GM23338 (cell line): Measurements from ENCODE around the gene SON. TPM values are rescaled to one million over a fixed set of nuclear protein-coding genes. Genes with fewer than 3 reads are reported as not detected.

Experiments used
- ATAC-seq: fragments of 200-7000 bp; cut with Tn5 transposase; 3 replicates; pipeline ENCODE4 v1.9.1; 2020
- DNase-seq: peaks from one replicate; pipeline ENCODE4 v3.0.0-alpha.2; 2015; ENCODE audit warnings: low spot score
- H2AFZ ChIP-seq: fragments of 200-600 bp; sonication (generic); 2 replicates; pipeline ENCODE4 v1.8.0; 2016; ENCODE audit warnings: antibody characterized with exemption, mild to moderate bottlenecking, moderate library complexity
- H3F3A ChIP-seq: fragments of 200-600 bp; sonication (generic); replicated peaks from 2 replicates; pipeline ENCODE4 v1.8.0; 2017; ENCODE audit warnings: antibody characterized with exemption, mixed run types, low read depth
- H3K27ac ChIP-seq: fragments of 200-600 bp; sonication (generic); 2 replicates; pipeline ENCODE4 v1.6.1; 2016; ENCODE audit warnings: low read depth
- H3K27me3 ChIP-seq: fragments of 200-600 bp; sonication (generic); 2 replicates; pipeline ENCODE4 v1.8.0; 2016; ENCODE audit warnings: mild to moderate bottlenecking, mixed run types, moderate library complexity; ENCODE audit not compliant: insufficient read depth
- H3K36me3 ChIP-seq: fragments of 200-600 bp; sonication (generic); 2 replicates; pipeline ENCODE4 v1.8.0; 2016; ENCODE audit warnings: mild to moderate bottlenecking; ENCODE audit not compliant: insufficient read depth
- H3K4me1 ChIP-seq: fragments of 200-600 bp; sonication (generic); 2 replicates; pipeline ENCODE4 v1.8.0; 2016; ENCODE audit warnings: mild to moderate bottlenecking, moderate library complexity; ENCODE audit not compliant: insufficient read depth
- H3K4me2 ChIP-seq: fragments of 200-600 bp; sonication (generic); 2 replicates; pipeline ENCODE4 v1.7.1; 2017; ENCODE audit warnings: mixed run types
- H3K4me3 ChIP-seq: fragments of 200-600 bp; sonication (generic); 2 replicates; pipeline ENCODE4 v1.6.1; 2016; ENCODE audit warnings: mixed run types
- H3K79me2 ChIP-seq: fragments of 200-600 bp; sonication (generic); replicated peaks from 2 replicates; pipeline ENCODE4 v1.8.0; 2017; ENCODE audit warnings: mild to moderate bottlenecking; ENCODE audit not compliant: insufficient read depth
- H3K9me2 ChIP-seq: fragments of 200-600 bp; sonication (generic); 2 replicates; pipeline ENCODE4 v1.8.0; 2017; ENCODE audit not compliant: insufficient read depth
- H4K20me1 ChIP-seq: fragments of 200-600 bp; sonication (generic); replicated peaks from 2 replicates; pipeline ENCODE4 v1.8.0; 2017; ENCODE audit warnings: mild to moderate bottlenecking; ENCODE audit not compliant: insufficient read depth
- H3K27ac Mint-ChIP-seq: 2 replicates; pipeline ENCODE4 v1.8.0; 2020; ENCODE audit warnings: inconsistent platforms, mild to moderate bottlenecking, moderate library complexity, mixed read lengths
- H3K27me3 Mint-ChIP-seq: 3 replicates; pipeline ENCODE4 v1.8.0; 2022; ENCODE audit warnings: low read depth, mild to moderate bottlenecking, moderate library complexity, mixed read lengths, inconsistent platforms; ENCODE audit not compliant: insufficient read depth, poor library complexity
- H3K36me3 Mint-ChIP-seq: 3 replicates; pipeline ENCODE4 v1.8.0; 2021; ENCODE audit warnings: low read depth, mild to moderate bottlenecking, inconsistent platforms, moderate library complexity, mixed read lengths
- H3K4me1 Mint-ChIP-seq: 3 replicates; pipeline ENCODE4 v1.8.0; 2020; ENCODE audit warnings: mild to moderate bottlenecking, inconsistent platforms, mixed read lengths
- H3K4me3 Mint-ChIP-seq: 3 replicates; pipeline ENCODE4 v1.8.0; 2021; ENCODE audit warnings: moderate library complexity, mild to moderate bottlenecking, inconsistent platforms, mixed read lengths
- H3K9me3 Mint-ChIP-seq: 3 replicates; pipeline ENCODE4 v1.8.0; 2020; ENCODE audit warnings: moderate library complexity, mild to moderate bottlenecking, inconsistent platforms, mixed read lengths
- CREB1 ChIP-seq: fragments of 250-450 bp; sonication (Bioruptor Pico); IDR thresholded peaks from 2 replicates; pipeline ENCODE4 v1.5.0; 2020; ENCODE audit warnings: low read depth, mild to moderate bottlenecking, moderate library complexity
- ETS1 ChIP-seq: IDR thresholded peaks from 2 replicates; pipeline ENCODE4 v1.6.1; 2016; ENCODE audit warnings: antibody characterized with exemption
- EZH2 ChIP-seq: fragments of 200-600 bp; sonication (generic); IDR thresholded peaks from one replicate; pipeline ENCODE4 v1.8.0; 2017; ENCODE audit warnings: antibody characterized with exemption, mild to moderate bottlenecking, low read depth; ENCODE audit not compliant: unreplicated experiment
- EZH2phosphoT487 ChIP-seq: fragments of 200-600 bp; sonication (generic); IDR thresholded peaks from one replicate; pipeline ENCODE4 v1.8.1; 2018; ENCODE audit warnings: antibody characterized with exemption; ENCODE audit not compliant: unreplicated experiment
- JUNB ChIP-seq: IDR thresholded peaks from one replicate; pipeline ENCODE4 v1.6.1; 2016; ENCODE audit warnings: antibody characterized with exemption; ENCODE audit not compliant: unreplicated experiment
- NANOG ChIP-seq: IDR thresholded peaks from 2 replicates; pipeline ENCODE4 v1.6.1; 2016; ENCODE audit warnings: antibody characterized with exemption, borderline replicate concordance
- POLR2AphosphoS5 ChIP-seq: IDR thresholded peaks from 2 replicates; pipeline ENCODE4 v1.6.1; 2016; ENCODE audit warnings: antibody characterized with exemption, low read depth
- REST ChIP-seq: IDR thresholded peaks from one replicate; pipeline ENCODE4 v1.6.1; 2018; ENCODE audit warnings: antibody characterized with exemption; ENCODE audit not compliant: unreplicated experiment
- STAT1 ChIP-seq: IDR thresholded peaks from one replicate; pipeline ENCODE4 v1.6.1; 2016; ENCODE audit warnings: antibody characterized with exemption; ENCODE audit not compliant: unreplicated experiment
- ZNF114 ChIP-seq: fragments of 250-450 bp; sonication (Bioruptor Pico); IDR thresholded peaks from 2 replicates; pipeline ENCODE4 v1.5.0; 2020; ENCODE audit warnings: mild to moderate bottlenecking, moderate library complexity
- ZNF331 ChIP-seq: fragments of 250-450 bp; sonication (Bioruptor Pico); IDR thresholded peaks from 2 replicates; pipeline ENCODE4 v1.5.0; 2020; ENCODE audit warnings: low read depth, mild to moderate bottlenecking, moderate library complexity
- polyA plus RNA-seq: library from polyadenylated mRNA; unstranded; fragments of >200 nt; fragmentation: Nextera tagmentation; extraction: Ambion mirVana; gene quantifications from 2 replicates; pipeline ENCODE4 v1.2.1, GENCODE V29; 2016
- total RNA-seq: library from RNA; depleted of rRNA; stranded (reverse); fragments of >200 nt; shearing (Covaris generic); gene quantifications from 2 replicates; pipeline ENCODE4 v1.2.3, GENCODE V29; 2014
- TF ChIP-seq, protein P1 (sequence below), 2 experiments: fragments of 200-600 bp in 1 of 2; sonication (generic) in 1 of 2; conservative IDR thresholded peaks; 2 replicates each; pipeline versions ENCODE4 v1.5.1 to v1.6.1; 2016 to 2017; ENCODE audit warnings: antibody characterized with exemption in 2 of 2, low read depth in 2 of 2, mild to moderate bottlenecking in 2 of 2, moderate library complexity in 1 of 2
- TF ChIP-seq, protein P2 (sequence below): fragments of 250-450 bp; sonication (Bioruptor Pico); IDR thresholded peaks from 2 replicates; pipeline ENCODE4 v1.5.0; 2020; ENCODE audit warnings: mild to moderate bottlenecking, moderate library complexity

SON gene
- total and polyA plus RNA-seq, 2 experiments from 2014 or later, result 361 to 1,421 TPM

DNA sequence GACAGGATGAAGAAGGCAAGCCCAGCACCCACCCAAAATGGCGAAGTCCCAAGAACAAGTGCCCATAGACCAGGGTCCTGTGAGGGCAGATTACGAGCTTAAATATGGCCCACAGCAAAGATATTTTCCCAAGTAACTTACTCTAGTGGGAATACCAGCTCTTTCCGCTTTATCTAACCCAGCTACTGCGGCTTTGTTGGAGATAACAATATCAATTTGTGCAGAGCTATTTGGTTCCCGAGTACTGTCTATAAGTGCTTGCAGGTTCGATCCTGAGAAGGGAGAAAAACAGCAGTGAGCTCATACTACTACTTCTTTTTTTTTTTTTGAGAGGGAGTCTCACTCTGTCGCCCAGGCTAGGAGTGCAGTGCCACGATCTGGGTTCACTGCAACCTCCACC lies 37.0 kb upstream of the SON start:
- peaks cover 16% of the 10 kb centered on the region for H3F3A ChIP-seq
- ATAC-seq (no peak), DNase-seq (no peak)
- H2AFZ ChIP-seq, result no peak overlapping the region
- H3K27me3 Mint-ChIP-seq, result peaks cover 2% of the 10 kb centered on the region
- TF ChIP-seq, protein P1, sequence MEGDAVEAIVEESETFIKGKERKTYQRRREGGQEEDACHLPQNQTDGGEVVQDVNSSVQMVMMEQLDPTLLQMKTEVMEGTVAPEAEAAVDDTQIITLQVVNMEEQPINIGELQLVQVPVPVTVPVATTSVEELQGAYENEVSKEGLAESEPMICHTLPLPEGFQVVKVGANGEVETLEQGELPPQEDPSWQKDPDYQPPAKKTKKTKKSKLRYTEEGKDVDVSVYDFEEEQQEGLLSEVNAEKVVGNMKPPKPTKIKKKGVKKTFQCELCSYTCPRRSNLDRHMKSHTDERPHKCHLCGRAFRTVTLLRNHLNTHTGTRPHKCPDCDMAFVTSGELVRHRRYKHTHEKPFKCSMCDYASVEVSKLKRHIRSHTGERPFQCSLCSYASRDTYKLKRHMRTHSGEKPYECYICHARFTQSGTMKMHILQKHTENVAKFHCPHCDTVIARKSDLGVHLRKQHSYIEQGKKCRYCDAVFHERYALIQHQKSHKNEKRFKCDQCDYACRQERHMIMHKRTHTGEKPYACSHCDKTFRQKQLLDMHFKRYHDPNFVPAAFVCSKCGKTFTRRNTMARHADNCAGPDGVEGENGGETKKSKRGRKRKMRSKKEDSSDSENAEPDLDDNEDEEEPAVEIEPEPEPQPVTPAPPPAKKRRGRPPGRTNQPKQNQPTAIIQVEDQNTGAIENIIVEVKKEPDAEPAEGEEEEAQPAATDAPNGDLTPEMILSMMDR (conservative IDR thresholded peaks at IDR 0.05; ENCODE audit: low read depth in 2 of 2), result no peak
- TF ChIP-seq REST, result no peak
- no peak for TF ChIP-seq EZH2
- TF ChIP-seq, protein P2, sequence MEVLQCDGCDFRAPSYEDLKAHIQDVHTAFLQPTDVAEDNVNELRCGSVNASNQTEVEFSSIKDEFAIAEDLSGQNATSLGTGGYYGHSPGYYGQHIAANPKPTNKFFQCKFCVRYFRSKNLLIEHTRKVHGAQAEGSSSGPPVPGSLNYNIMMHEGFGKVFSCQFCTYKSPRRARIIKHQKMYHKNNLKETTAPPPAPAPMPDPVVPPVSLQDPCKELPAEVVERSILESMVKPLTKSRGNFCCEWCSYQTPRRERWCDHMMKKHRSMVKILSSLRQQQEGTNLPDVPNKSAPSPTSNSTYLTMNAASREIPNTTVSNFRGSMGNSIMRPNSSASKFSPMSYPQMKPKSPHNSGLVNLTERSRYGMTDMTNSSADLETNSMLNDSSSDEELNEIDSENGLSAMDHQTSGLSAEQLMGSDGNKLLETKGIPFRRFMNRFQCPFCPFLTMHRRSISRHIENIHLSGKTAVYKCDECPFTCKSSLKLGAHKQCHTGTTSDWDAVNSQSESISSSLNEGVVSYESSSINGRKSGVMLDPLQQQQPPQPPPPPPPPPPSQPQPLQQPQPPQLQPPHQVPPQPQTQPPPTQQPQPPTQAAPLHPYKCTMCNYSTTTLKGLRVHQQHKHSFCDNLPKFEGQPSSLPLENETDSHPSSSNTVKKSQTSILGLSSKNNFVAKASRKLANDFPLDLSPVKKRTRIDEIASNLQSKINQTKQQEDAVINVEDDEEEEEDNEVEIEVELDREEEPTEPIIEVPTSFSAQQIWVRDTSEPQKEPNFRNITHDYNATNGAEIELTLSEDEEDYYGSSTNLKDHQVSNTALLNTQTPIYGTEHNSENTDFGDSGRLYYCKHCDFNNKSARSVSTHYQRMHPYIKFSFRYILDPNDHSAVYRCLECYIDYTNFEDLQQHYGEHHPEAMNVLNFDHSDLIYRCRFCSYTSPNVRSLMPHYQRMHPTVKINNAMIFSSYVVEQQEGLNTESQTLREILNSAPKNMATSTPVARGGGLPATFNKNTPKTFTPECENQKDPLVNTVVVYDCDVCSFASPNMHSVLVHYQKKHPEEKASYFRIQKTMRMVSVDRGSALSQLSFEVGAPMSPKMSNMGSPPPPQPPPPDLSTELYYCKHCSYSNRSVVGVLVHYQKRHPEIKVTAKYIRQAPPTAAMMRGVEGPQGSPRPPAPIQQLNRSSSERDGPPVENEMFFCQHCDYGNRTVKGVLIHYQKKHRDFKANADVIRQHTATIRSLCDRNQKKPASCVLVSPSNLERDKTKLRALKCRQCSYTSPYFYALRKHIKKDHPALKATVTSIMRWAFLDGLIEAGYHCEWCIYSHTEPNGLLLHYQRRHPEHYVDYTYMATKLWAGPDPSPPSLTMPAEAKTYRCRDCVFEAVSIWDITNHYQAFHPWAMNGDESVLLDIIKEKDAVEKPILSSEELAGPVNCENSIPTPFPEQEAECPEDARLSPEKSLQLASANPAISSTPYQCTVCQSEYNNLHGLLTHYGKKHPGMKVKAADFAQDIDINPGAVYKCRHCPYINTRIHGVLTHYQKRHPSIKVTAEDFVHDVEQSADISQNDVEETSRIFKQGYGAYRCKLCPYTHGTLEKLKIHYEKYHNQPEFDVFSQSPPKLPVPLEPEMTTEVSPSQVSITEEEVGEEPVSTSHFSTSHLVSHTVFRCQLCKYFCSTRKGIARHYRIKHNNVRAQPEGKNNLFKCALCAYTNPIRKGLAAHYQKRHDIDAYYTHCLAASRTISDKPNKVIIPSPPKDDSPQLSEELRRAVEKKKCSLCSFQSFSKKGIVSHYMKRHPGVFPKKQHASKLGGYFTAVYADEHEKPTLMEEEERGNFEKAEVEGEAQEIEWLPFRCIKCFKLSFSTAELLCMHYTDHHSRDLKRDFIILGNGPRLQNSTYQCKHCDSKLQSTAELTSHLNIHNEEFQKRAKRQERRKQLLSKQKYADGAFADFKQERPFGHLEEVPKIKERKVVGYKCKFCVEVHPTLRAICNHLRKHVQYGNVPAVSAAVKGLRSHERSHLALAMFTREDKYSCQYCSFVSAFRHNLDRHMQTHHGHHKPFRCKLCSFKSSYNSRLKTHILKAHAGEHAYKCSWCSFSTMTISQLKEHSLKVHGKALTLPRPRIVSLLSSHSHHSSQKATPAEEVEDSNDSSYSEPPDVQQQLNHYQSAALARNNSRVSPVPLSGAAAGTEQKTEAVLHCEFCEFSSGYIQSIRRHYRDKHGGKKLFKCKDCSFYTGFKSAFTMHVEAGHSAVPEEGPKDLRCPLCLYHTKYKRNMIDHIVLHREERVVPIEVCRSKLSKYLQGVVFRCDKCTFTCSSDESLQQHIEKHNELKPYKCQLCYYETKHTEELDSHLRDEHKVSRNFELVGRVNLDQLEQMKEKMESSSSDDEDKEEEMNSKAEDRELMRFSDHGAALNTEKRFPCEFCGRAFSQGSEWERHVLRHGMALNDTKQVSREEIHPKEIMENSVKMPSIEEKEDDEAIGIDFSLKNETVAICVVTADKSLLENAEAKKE, result no peak
- TF ChIP-seq NANOG, result no peak
- TF ChIP-seq POLR2AphosphoS5, result no peak
- no peak for TF ChIP-seq ZNF114 (CRISPR knock-in tag)
- no peak for TF ChIP-seq JUNB
- TF ChIP-seq EZH2phosphoT487, result no peak
- no peak for TF ChIP-seq ETS1
- TF ChIP-seq STAT1, result no peak
- TF ChIP-seq CREB1 (CRISPR knock-in tag), result no peak
- no peak for TF ChIP-seq ZNF331 (CRISPR knock-in tag)
- H3K9me3 Mint-ChIP-seq, result no peaks in the 10 kb centered on the region; the same call in 2 of the 3 replicates
- H3K79me2 ChIP-seq, result no peaks in the 10 kb centered on the region
- peaks cover 86% of the 10 kb centered on the region for H3K36me3 Mint-ChIP-seq
- H3K4me3 ChIP-seq, result no peak overlapping the region
- H3K36me3 ChIP-seq, result peaks cover 59% of the 10 kb centered on the region
- no peaks in the 10 kb centered on the region for H3K4me1 ChIP-seq
- H3K27ac Mint-ChIP-seq, result no peak overlapping the region
- H4K20me1 ChIP-seq, result 0 out of 2 replicates have a peak, but pooled peaks cover 6% of the 10 kb centered on the region
- H3K27me3 ChIP-seq, result no peaks in the 10 kb centered on the region
- H3K4me3 Mint-ChIP-seq, result no peak overlapping the region
- H3K4me1 Mint-ChIP-seq, result no peaks in the 10 kb centered on the region
- H3K27ac ChIP-seq, result no peak overlapping the region
- H3K4me2 ChIP-seq, result no peak overlapping the region
- H3K9me2 ChIP-seq, result no peaks in the 10 kb centered on the region
